Glomerular endothelial cell (primary cell): ENCODE results near the gene PABPN1L. TPM values are rescaled to one million over a fixed set of nuclear protein-coding genes. Genes with fewer than 3 reads are reported as not detected.
"Not testable (repeated sequence)": the region's sequence is repeated elsewhere in the genome, so short reads cannot be mapped to it uniquely, and the experiment has no call there.

Experiments
- DNase-seq: peaks from one replicate; pipeline ENCODE4 v3.0.0-alpha.2; 2011; ENCODE audit warnings: low read depth, low spot score; ENCODE audit errors: extremely low read depth
- total RNA-seq: library from RNA; depleted of rRNA; stranded (reverse); fragments of >200 nt; gene quantifications from 2 replicates; pipeline ENCODE4 v1.2.3, GENCODE V29; 2015

The PABPN1L gene
- total RNA-seq, 1 donor from 2014 or later: not detected

GRCh38 chr16:88833086-88833485 lies 33.4 kb downstream of the PABPN1L start:
- DNase-seq: no peak

- DNase-seq: no peak
These were observed 34.6 kb downstream of the PABPN1L start for GRCh38 chr16:88831838-88832237.

- no peak for DNase-seq
These were observed 35.7 kb downstream of the PABPN1L start for GRCh38 chr16:88830783-88831182.

- DNase-seq: no peak
These were observed 36.2 kb downstream of the PABPN1L start for GRCh38 chr16:88830258-88830657.

- DNase-seq: no peak
These were observed 37.7 kb downstream of the PABPN1L start for GRCh38 chr16:88828711-88829110.

GRCh38 chr16:88827727-88828126 lies 38.7 kb downstream of the PABPN1L start:
- no peak for DNase-seq

GRCh38 chr16:88826070-88826840 lies 40.2 kb downstream of the PABPN1L start:
- no peak for DNase-seq

- no peak for DNase-seq
These were observed 41.3 kb downstream of the PABPN1L start for GRCh38 chr16:88825146-88825545.

GRCh38 chr16:88824256-88825077 lies 42.0 kb downstream of the PABPN1L start:
- no peak for DNase-seq

GRCh38 chr16:88823646-88824045 lies 42.8 kb downstream of the PABPN1L start:
- not testable (repeated sequence) for DNase-seq

GRCh38 chr16:88822281-88823040 lies 44.0 kb downstream of the PABPN1L start:
- DNase-seq: no peak

GRCh38 chr16:88821168-88821850 lies 45.2 kb downstream of the PABPN1L start:
- no peak for DNase-seq

- no peak for DNase-seq
These were observed 46.0 kb downstream of the PABPN1L start for GRCh38 chr16:88820385-88821025.

GRCh38 chr16:88819126-88819525 lies 47.3 kb downstream of the PABPN1L start:
- DNase-seq: no peak

GRCh38 chr16:88818575-88818874 lies 47.9 kb downstream of the PABPN1L start:
- no peak for DNase-seq

- DNase-seq: no peak
These were observed 48.5 kb downstream of the PABPN1L start for GRCh38 chr16:88817785-88818574.

- DNase-seq: no peak
These were observed 49.5 kb downstream of the PABPN1L start for GRCh38 chr16:88816736-88817535.

- no peak for DNase-seq
These were observed 50.4 kb downstream of the PABPN1L start for GRCh38 chr16:88815901-88816589.
